ENCODE measurements around the gene MIB1.
A peak's percentile ranks its signal among the peaks of the same experiment; 100 is the strongest.

The MIB1 gene

DNA sequence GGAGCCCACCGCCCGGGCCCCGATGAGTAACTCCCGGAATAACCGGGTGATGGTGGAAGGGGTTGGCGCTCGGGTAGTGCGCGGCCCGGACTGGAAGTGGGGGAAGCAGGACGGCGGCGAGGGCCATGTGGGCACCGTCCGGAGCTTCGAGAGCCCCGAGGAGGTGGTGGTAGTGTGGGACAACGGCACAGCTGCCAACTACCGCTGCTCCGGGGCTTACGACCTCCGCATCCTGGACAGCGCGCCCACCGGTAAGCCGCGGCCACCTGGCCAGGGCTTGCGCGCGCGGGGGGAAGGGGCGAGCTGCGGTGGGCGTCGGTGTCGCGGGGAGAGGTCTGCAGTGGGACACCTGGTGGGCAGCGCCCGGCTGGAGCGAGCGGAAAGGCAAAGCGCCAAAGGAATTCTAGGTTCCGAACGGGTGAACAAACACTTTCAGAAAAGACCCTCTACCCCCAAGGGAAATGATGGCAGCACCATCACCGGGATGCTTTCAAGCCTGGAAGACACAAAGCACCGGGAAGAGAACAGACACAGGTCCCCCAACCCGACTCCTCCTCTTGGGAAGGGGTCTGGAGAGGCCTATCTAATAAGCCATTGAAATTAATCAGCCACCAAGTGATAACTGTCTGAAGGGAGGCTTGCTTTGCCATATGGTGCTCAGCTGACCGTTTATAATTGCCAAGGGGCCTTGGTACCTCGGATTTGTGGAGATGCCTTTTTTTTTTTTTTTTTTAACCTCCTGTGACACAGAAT is 1.1 kb downstream of the MIB1 start:
- H4K20me1 ChIP-seq (ENCODE audit: control insufficient read depth, insufficient read depth, low read depth, low read length), result peaks cover 8% of the 10 kb centered on the region; the same call in 1 of the 2 replicates
- H3K27ac ChIP-seq (ENCODE audit: low read depth, low read length), result no peak overlapping the region
- H3K4me2 ChIP-seq (ENCODE audit: low read length), result peak overlapping the region; percentile 82
- peaks cover 8% of the 10 kb centered on the region for H3F3A ChIP-seq (ENCODE audit: control insufficient read depth, insufficient read depth)
- H3K27me3 ChIP-seq (ENCODE audit: control insufficient read depth, low read length), result no peaks in the 10 kb centered on the region
- peaks cover 37% of the 10 kb centered on the region for H3K4me1 ChIP-seq (ENCODE audit: control insufficient read depth, low read length)
- H3K9me3 ChIP-seq (ENCODE audit: control insufficient read depth, insufficient read depth, low read length), result no peaks in the 10 kb centered on the region
- H3K79me2 ChIP-seq (ENCODE audit: control insufficient read depth, low read length), result peaks cover 54% of the 10 kb centered on the region
- TF ChIP-seq, protein P1, sequence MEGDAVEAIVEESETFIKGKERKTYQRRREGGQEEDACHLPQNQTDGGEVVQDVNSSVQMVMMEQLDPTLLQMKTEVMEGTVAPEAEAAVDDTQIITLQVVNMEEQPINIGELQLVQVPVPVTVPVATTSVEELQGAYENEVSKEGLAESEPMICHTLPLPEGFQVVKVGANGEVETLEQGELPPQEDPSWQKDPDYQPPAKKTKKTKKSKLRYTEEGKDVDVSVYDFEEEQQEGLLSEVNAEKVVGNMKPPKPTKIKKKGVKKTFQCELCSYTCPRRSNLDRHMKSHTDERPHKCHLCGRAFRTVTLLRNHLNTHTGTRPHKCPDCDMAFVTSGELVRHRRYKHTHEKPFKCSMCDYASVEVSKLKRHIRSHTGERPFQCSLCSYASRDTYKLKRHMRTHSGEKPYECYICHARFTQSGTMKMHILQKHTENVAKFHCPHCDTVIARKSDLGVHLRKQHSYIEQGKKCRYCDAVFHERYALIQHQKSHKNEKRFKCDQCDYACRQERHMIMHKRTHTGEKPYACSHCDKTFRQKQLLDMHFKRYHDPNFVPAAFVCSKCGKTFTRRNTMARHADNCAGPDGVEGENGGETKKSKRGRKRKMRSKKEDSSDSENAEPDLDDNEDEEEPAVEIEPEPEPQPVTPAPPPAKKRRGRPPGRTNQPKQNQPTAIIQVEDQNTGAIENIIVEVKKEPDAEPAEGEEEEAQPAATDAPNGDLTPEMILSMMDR (IDR thresholded peaks at IDR 0.05; ENCODE audit: low read depth, low read length, poor library complexity, severe bottlenecking), result no peak
- TF ChIP-seq EZH2phosphoT487 (IDR thresholded peaks at IDR 0.05; ENCODE audit: borderline replicate concordance, low read length), result no peak
- peaks cover 15% of the 10 kb centered on the region; the same call in 1 of the 2 replicates for H3K36me3 ChIP-seq (ENCODE audit: control insufficient read depth, low read length)
- H3K4me3 ChIP-seq (ENCODE audit: low read length), result peak overlapping the region; percentile 94
- H3K9me2 ChIP-seq (replicated peaks; ENCODE audit: control insufficient read depth, low read length), result no peaks in the 10 kb centered on the region

DNA sequence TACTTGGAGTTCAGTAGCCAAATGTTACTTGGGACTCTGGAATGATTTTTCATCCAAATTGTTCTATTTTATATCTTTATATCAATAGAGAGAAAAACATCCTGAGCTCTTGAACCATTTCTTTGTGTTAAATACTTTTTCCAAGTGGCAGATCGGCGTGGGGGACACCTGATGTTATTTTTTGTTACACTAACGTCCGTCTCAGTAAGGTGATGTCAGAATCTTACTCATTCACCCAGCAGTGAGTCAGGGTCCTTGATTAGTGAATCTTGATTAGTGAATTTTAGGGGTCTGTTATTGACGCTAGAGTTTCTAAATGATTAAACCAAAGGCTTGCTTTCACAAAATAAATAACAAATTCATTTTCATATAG is 1.7 kb downstream of the MIB1 start:
- TF ChIP-seq EZH2phosphoT487 (IDR thresholded peaks at IDR 0.05; ENCODE audit: borderline replicate concordance, low read length), result no peak
- TF ChIP-seq, protein P1 (IDR thresholded peaks at IDR 0.05; ENCODE audit: low read depth, low read length, poor library complexity, severe bottlenecking), result no peak
- H3K79me2 ChIP-seq (ENCODE audit: control insufficient read depth, low read length), result peaks cover 59% of the 10 kb centered on the region
- H3K4me1 ChIP-seq (ENCODE audit: control insufficient read depth, low read length), result peaks cover 40% of the 10 kb centered on the region
- peaks cover 15% of the 10 kb centered on the region; the same call in 1 of the 2 replicates for H3K36me3 ChIP-seq (ENCODE audit: control insufficient read depth, low read length)
- H4K20me1 ChIP-seq (ENCODE audit: control insufficient read depth, insufficient read depth, low read depth, low read length), result peaks cover 8% of the 10 kb centered on the region; the same call in 1 of the 2 replicates
- H3F3A ChIP-seq (ENCODE audit: control insufficient read depth, insufficient read depth), result peaks cover 8% of the 10 kb centered on the region
- H3K9me3 ChIP-seq (ENCODE audit: control insufficient read depth, insufficient read depth, low read length), result no peaks in the 10 kb centered on the region
- no peaks in the 10 kb centered on the region for H3K27me3 ChIP-seq (ENCODE audit: control insufficient read depth, low read length)
- peak overlapping the region; percentile 94 for H3K4me3 ChIP-seq (ENCODE audit: low read length)
- H3K4me2 ChIP-seq (ENCODE audit: low read length), result peak overlapping the region; percentile 82
- no peak overlapping the region for H3K27ac ChIP-seq (ENCODE audit: low read depth, low read length)
- no peaks in the 10 kb centered on the region for H3K9me2 ChIP-seq (replicated peaks; ENCODE audit: control insufficient read depth, low read length)

DNA sequence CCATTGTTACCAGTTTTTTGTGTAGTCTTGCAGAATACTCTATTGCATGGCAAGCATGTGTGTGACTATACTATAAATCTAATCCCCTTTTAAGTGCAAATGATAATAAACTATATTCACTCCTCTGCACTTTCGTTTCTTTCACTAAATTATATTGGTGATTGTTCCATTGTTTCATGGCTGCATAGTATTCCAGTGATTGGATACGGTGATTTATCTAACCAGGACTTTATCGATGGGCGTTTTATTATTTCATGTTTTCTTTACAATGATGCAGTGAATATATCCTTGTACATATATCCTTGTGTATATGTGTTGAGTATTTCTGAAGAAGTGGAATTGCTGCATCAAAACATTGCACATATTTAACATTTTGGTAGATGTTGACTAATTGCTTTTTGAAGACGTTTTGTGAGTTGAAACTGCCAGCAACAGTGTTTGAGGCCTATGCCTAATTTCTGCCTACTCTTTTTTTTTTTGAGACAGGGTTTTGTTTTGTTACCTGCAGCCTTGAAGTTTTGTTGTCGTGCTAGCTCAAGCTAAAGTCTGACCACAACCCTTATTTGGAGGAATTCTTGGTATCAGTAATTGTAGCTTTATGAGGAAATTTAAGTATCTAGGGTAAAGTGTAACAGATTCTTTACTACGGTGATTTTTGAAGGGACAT is 2.7 kb downstream of the MIB1 start:
- peaks cover 69% of the 10 kb centered on the region for H3K79me2 ChIP-seq (ENCODE audit: control insufficient read depth, low read length)
- peak overlapping the region; percentile 82 for H3K4me2 ChIP-seq (ENCODE audit: low read length)
- peaks cover 49% of the 10 kb centered on the region for H3K4me1 ChIP-seq (ENCODE audit: control insufficient read depth, low read length)
- peak overlapping the region; percentile 94 for H3K4me3 ChIP-seq (ENCODE audit: low read length)
- H3K9me2 ChIP-seq (replicated peaks; ENCODE audit: control insufficient read depth, low read length), result no peaks in the 10 kb centered on the region
- TF ChIP-seq EZH2phosphoT487 (IDR thresholded peaks at IDR 0.05; ENCODE audit: borderline replicate concordance, low read length), result no peak
- TF ChIP-seq, protein P1 (IDR thresholded peaks at IDR 0.05; ENCODE audit: low read depth, low read length, poor library complexity, severe bottlenecking), result no peak
- H3F3A ChIP-seq (ENCODE audit: control insufficient read depth, insufficient read depth), result peaks cover 11% of the 10 kb centered on the region
- H3K27ac ChIP-seq (ENCODE audit: low read depth, low read length), result no peak overlapping the region
- H3K27me3 ChIP-seq (ENCODE audit: control insufficient read depth, low read length), result no peaks in the 10 kb centered on the region
- H4K20me1 ChIP-seq (ENCODE audit: control insufficient read depth, insufficient read depth, low read depth, low read length), result peaks cover 12% of the 10 kb centered on the region; the same call in 1 of the 2 replicates
- H3K9me3 ChIP-seq (ENCODE audit: control insufficient read depth, insufficient read depth, low read length), result no peaks in the 10 kb centered on the region
- peaks cover 15% of the 10 kb centered on the region; the same call in 1 of the 2 replicates for H3K36me3 ChIP-seq (ENCODE audit: control insufficient read depth, low read length)
